GM18511 (cell line): Measurements from ENCODE around the gene SERGEF.

Source experiments
- ATAC-seq: cut with Tn5 transposase; IDR thresholded peaks from one replicate; pipeline ENCODE4 v1.9.1; 2021; ENCODE audit warnings: mild to moderate bottlenecking, moderate library complexity; ENCODE audit not compliant: unreplicated experiment

Gene SERGEF

GRCh38 chr11:17793642-17794170 lies 219.1 kb downstream of the SERGEF start:
- no peak for ATAC-seq

GRCh38 chr11:17792161-17792560 lies 220.7 kb downstream of the SERGEF start:
- no peak for ATAC-seq

GRCh38 chr11:17791144-17791543 lies 221.7 kb downstream of the SERGEF start:
- no peak for ATAC-seq

GRCh38 chr11:17790453-17790852 lies 222.4 kb downstream of the SERGEF start:
- ATAC-seq, result no peak

GRCh38 chr11:17788084-17788483 lies 224.8 kb downstream of the SERGEF start:
- no peak for ATAC-seq

GRCh38 chr11:17786824-17787525 lies 225.9 kb downstream of the SERGEF start:
- ATAC-seq, result no peak

GRCh38 chr11:17783878-17784277 lies 229.0 kb downstream of the SERGEF start:
- no peak for ATAC-seq

- ATAC-seq, result no peak
These were observed 230.1 kb downstream of the SERGEF start for GRCh38 chr11:17782603-17783337.

- ATAC-seq, result no peak
These were observed 230.7 kb downstream of the SERGEF start for GRCh38 chr11:17782145-17782544.

GRCh38 chr11:17781626-17782025 lies 231.2 kb downstream of the SERGEF start:
- no peak for ATAC-seq

GRCh38 chr11:17781221-17781620 lies 231.6 kb downstream of the SERGEF start:
- ATAC-seq, result no peak

GRCh38 chr11:17780668-17781067 lies 232.2 kb downstream of the SERGEF start:
- no peak for ATAC-seq

- ATAC-seq, result no peak
These were observed 232.8 kb downstream of the SERGEF start for GRCh38 chr11:17779861-17780594.

- ATAC-seq, result no peak
These were observed 233.6 kb downstream of the SERGEF start for GRCh38 chr11:17778956-17779860.

- no peak for ATAC-seq
These were observed 234.5 kb downstream of the SERGEF start for GRCh38 chr11:17778352-17778751.

GRCh38 chr11:17777738-17778091 lies 235.1 kb downstream of the SERGEF start:
- ATAC-seq, result no peak

- no peak for ATAC-seq
These were observed 235.6 kb downstream of the SERGEF start for GRCh38 chr11:17777086-17777737.

- ATAC-seq, result no peak
These were observed 236.5 kb downstream of the SERGEF start for GRCh38 chr11:17776212-17776875.

GRCh38 chr11:17775507-17776211 lies 237.2 kb downstream of the SERGEF start:
- ATAC-seq, result no peak
